GM21528 (cell line): ENCODE results near the gene SNED1.
A peak's percentile ranks its signal among the peaks of the same experiment; 100 is the strongest.
"Not testable (repeated sequence)": the region's sequence is repeated elsewhere in the genome, so short reads cannot be mapped to it uniquely, and the experiment has no call there.

Experiments
- ATAC-seq: cut with Tn5 transposase; IDR thresholded peaks from one replicate; pipeline ENCODE4 v1.9.1; 2021; ENCODE audit warnings: mild to moderate bottlenecking, moderate library complexity; ENCODE audit not compliant: unreplicated experiment, low FRiP score

SNED1 gene

DNA sequence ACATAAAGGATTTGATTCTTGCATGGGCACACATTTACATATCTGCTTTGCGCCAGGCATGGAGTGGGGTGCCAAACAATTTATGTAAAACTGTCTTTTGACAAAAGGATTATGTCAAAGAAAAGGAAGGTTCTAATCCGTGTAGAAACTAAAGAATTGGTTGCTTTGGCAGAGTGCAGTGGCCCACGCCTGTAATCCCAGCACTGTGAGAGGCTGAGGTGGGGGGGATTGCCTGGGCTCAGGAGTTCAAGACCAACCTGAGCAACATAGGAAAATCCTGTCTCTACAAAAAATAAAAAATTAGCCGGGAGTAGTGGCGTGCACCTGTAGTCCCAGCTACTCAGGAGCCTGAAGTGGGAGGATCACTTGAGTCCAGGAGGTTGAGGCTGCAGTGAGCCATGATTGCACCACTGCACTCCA, 104.8 kb downstream of the SNED1 start:
- no peak for ATAC-seq

DNA sequence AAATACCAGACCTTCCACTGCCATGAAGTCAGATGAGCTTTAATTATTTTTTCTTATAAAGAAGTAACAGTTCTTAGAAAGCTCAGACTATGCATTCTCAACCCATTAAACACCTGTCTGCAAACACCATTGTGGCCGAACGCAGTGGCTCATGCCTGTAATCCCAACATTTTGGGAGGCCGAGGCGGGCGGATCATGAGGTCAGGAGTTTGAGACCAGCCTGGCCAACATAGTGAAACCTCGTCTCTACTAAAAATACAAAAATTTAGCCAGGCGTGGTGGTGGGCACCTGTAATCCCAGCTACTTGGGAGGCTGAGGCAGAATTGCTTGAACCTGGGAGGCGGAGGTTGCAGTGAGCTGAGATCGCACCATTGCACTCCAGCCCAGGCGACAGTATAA, 106.2 kb downstream of the SNED1 start:
- ATAC-seq, result not testable (repeated sequence)

DNA sequence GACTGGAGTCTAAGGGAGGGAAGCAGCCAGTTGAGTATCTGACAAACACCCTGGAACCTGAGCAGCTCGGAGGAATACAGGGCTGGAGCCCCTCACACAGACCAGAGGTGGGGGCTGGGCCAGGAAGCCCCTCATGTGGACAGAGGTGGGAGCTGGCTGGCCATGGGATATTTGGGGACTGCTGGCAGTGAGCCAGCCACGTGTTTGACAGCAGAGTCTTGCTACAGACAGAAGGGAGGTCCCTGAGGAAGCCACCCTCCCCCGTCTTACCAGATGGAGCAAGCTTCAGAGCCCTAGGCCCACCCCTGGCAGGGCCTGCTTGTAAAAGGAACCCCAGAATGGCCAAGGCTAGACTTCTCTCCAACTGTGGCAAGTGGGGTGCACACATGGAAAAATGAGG, 107.2 kb downstream of the SNED1 start:
- ATAC-seq, result no peak

DNA sequence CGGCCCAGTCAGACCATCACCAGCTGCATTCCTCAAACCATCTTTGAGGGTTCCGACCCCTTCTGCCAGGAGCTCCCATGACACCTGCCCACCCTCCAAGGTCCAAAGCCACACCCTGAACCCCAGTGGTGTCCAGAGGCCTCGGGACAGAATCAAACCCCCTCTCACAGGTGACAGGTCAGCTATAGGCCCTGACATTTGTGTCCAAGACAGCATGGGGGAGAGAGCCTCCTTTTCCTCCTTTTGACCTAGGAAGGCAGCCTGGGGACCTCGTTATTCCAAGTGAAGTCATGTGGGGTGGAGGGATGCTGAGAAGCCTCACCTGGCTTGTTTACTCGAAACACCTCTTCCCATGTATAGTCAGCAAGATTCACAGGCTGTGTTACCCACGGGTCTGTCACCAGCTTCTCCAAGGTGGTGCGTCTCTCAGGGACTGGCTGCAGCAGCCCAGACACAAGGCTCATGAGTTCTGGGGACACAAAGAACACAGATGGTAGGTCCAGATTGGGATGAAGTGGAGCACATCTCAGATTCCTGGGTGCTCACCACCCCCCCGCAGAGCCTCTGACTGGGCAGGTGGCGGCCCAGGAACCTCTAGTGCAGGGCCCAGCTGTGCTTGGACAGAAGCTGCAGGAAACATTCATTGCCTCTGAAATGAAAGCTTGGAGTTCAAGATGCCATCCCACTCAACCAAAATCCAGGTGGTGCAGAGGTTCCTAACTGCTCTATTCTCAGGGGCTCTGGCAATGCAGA, 108.8 kb downstream of the SNED1 start:
- ATAC-seq, result no peak

DNA sequence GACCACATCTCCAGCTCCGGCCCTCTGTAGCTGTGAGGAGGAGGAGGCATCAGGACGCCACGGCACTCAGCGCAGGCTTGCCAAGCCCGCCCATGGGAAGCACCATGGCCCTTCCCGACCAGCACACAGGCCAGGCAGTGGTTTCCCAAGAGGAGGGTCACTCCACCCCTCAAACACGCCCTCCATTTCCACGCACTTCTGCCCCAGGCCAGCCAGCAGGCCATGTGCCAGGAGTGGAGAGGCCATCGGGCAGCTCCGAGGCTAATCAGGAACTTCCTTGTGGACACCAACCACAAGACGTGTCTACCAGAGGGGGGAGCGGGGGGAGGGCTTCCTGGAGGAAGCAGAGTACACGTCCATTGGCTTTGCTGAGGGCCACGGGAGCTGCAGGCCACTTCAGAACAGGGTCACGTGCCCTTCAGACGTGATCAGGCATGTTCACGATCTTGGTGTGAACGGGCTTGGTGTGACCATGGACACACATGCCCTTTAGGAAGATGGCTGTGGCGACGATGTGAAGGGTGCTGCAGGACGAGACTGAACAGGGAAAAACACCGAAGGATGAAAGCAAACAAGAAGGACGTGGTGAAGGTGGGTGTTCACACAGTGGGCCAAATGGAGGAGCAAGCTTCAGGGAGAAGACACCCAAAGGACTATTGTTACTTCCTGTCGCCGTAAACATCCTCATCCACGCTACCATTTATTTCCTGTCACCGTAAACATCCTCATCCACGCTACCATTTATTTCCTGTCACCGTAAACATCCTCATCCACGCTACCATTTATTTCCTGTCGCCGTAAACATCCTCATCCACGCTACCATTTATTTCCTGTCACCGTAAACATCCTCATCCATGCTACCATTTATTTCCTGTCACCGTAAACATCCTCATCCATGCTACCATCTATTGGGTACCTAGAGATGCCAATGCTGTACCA, 110.1 kb downstream of the SNED1 start:
- ATAC-seq, result no peak

DNA sequence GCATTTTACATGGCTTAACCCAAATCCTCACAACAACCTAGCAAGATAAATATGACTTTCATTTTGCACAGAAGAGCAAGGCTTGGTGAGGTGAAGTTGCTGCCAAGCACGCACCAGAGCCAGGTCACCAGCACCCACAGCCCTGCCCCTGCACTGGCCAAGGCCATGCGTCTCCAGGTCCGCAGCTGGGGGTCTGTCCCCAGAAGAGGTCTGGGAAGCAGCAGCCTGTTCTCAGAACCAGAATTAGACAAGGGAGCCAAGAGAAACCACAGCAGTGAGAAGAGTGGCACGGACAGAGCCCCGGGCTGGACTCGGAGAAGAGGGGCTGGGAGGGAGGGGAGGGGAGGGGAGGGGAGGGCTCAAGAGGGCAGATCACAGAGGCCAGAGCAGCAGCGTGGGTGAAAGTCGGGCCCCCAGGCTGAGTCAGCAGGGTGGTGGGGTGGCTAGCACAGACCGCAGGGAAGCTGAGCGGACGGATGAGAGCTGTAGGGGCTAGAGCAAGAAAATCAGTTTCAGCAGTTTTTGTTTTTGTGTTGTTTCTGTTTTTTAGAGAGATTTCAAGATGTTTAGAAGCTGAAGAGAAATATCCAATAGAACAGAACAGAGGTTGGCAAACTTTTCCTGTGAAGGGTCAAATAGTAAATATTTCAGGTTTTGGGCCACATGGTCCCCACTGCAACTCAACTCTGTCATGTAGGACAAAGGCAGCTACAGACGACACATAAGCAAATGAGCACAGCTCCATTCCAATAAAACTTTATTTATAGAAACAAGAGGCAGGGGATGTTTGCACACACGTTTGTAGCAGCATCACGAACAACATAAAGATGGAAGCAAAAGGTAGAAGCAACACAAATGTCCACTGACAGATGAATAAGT, 111.0 kb downstream of the SNED1 start:
- ATAC-seq, result no peak

- ATAC-seq, result peak; percentile 14
These were observed 111.7 kb downstream of the SNED1 start for GRCh38 chr2:241110089-241110606.

DNA sequence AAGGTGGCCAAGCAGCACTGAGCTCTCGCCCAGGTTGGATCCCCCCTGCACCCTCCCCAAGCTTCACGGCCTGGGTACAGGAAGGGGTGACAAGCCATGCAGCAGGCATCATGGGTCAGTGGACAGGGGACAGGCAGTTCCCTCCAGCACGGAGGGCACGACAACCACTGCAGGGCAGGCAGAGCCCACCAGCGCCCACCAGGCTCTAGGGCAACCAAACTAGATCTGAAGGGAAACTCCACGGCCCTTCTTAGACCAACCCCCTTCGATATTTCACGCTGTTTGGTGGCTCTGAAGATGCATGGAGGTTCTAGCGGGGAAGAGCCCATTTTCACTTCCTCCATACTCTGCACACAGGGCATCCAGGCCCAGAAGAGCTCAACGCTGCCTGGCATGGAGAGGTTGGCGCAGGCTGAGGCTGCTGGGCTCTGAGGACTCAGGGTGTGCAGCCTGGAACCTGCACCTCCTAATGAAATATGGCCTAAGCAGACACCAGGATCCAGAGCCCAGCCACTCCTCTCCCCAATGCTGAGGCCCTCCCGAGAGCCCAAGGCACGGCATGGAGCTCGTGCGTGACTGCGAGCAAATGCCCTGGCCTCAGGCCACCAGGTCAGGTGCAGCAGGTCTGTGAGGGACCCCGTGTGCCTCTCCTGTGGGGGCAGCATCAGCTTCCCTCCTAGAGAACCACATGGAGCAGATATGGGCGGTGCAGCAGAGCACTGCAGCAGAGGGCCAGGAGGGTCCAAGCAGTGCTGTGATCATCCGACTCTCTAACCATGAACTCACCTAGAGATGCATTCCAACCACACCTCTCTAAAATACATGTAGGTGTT, 112.4 kb downstream of the SNED1 start:
- peak; percentile 55 for ATAC-seq

GRCh38 chr2:241111440-241111805, 113.0 kb downstream of the SNED1 start:
- ATAC-seq, result peak; percentile 49

- ATAC-seq, result no peak
These were observed 113.6 kb downstream of the SNED1 start for GRCh38 chr2:241112046-241112445.

DNA sequence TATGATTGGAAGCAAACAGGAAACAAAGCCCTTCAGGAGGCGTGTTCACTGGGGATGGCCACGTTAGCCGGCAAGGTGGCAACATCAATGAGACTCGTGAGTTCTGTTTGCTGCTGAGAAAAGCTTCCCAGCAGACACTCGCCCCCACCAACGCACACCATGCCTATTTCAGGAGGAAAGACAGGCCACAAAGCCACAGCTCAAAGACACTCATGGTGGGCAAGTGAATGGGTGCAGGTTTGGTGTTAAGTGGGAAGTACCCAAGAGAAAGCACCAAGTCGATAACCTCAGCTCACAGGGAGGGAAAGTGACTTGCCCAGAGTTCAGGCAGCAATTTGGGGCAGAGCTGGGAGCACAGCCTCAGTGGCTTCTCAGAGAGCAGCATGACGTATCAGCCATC, 114.2 kb downstream of the SNED1 start:
- ATAC-seq, result no peak

DNA sequence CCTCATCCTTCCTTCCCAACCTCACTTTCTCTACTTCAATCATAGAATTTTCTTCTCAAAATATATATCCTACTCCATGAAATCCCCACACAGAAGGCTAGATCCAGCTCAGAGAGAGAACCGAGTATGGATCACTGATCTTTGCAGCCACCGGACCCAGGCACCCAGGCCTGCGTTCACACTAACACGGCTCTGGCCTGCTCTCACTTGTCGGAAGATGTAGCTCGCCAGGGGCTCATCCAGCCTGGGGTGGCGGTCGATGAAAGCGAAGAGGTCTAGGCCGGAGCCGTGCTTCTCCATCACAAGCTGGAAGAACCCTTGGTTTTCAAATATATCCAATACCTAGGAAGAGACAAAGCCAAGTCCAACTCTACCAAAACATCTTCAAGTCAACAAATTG, 116.4 kb downstream of the SNED1 start:
- ATAC-seq, result no peak

DNA sequence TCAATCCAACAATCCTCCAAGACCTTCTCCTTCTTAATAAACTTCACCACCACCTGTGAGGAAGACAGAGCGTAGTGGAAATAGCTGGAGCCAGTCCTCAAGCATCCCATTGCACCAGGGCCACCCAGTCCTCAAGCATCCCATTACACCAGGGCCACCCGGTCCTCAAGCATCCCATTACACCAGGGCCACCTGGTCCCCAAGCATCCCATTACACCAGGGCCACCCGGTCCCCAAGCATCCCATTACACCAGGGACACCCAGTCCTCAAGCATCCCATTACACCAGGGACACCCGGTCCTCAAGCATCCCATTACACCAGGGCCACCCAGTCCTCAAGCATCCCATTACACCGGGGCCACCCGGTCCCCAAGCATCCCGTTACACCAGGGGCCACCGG, 116.9 kb downstream of the SNED1 start:
- no peak for ATAC-seq

DNA sequence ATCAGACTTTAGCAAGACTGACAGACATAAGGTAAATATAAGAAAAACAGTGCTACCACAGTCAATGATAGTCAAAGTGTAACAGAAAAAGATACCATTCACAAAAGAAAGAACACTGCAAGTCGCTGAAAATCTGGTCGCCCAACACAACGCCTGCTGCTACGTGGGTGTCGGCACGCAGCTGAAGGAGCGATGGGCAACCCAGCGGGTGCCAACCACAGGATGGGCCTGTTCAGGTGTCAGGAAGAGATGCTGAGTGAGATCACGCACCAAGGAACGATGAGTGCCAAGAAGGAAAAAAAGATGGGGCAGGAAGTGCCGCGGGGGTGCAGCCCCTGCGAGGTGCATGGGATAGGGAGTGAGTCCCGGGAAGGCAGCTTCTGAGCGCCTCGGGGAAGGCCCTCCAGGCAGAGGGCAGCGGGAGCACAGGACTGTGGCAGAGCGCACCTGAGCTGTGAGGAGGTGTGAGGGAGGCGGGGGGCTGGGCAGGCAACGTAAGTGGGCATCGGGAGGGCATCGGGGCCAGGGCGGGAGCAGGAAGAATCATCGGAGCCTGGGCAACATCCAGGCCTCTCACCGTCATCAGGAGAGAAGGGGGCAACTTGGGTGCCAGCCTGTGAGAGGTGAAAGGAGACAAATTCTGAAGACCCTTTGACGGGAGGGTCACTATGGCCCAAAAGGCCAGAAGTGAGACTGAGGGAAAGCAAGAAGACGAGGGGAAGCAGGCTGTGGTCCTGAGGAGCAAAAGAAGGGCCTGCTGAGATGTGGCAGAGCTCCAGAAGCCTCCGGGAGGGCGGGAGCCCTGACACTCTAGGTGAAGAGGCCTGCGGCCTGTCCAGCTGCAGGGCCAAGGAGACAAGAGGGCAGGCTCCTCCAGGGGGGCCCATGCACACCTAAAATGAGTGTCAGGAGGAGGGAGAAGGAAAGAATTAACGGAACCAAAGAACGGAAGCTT, 118.5 kb downstream of the SNED1 start:
- no peak for ATAC-seq

GRCh38 chr2:241118737-241119505, 120.5 kb downstream of the SNED1 start:
- no peak for ATAC-seq

DNA sequence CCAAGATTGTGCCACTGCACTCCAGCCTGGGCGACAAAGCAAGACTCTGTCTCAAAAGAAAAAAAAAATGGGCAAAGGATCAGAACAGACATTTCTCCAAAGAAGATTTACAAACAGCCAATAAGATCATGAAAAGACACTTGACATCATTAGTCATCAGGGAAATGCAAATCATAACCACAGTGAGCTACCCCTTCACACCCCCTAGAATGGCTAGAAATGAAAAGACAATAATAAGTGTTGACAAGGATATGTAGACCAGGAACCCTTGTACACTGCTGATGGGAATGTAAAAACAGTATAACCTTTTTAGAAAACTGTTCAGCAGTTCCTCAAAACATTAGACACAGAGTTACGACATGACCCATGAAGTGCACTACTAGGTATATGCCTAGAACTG, 122.0 kb downstream of the SNED1 start:
- no peak for ATAC-seq

GRCh38 chr2:241121008-241121407, 122.6 kb downstream of the SNED1 start:
- no peak for ATAC-seq
